H9 (cell line): ENCODE measurements around the gene NECAP2. TPM values are rescaled to one million over a fixed set of nuclear protein-coding genes. Genes with fewer than 3 reads are reported as not detected.

Source experiments
- DNase-seq: peaks from one replicate; pipeline ENCODE4 v3.0.0-alpha.2; 2017
- H2AFZ ChIP-seq: one replicate; pipeline ENCODE4 v1.6.1; 2013; ENCODE audit warnings: mild to moderate bottlenecking, low read length, control low read depth, moderate library complexity
- H2AK5ac ChIP-seq: 2 replicates; pipeline ENCODE4 v1.6.1; 2013; ENCODE audit warnings: low read length, control low read depth, mixed read lengths; ENCODE audit not compliant: insufficient read length
- H2BK120ac ChIP-seq: one replicate; pipeline ENCODE4 v1.6.1; 2013; ENCODE audit warnings: low read depth, mild to moderate bottlenecking, low read length, control low read depth, inconsistent platforms; ENCODE audit not compliant: poor library complexity, severe bottlenecking
- H2BK12ac ChIP-seq: 2 replicates; pipeline ENCODE4 v1.6.1; 2013; ENCODE audit warnings: low read length, control low read depth, mixed read lengths, low read depth; ENCODE audit not compliant: insufficient read length
- H2BK15ac ChIP-seq: 2 replicates; pipeline ENCODE4 v1.6.1; 2013; ENCODE audit warnings: low read depth, low read length, control low read depth
- H2BK20ac ChIP-seq: one replicate; pipeline ENCODE4 v1.6.1; 2013; ENCODE audit warnings: low read depth, mild to moderate bottlenecking, low read length, control low read depth, inconsistent platforms; ENCODE audit not compliant: poor library complexity, severe bottlenecking
- H2BK5ac ChIP-seq: 2 replicates; pipeline ENCODE4 v1.6.1; 2013; ENCODE audit warnings: low read length, control low read depth, mixed read lengths; ENCODE audit not compliant: insufficient read length
- H3K14ac ChIP-seq: 2 replicates; pipeline ENCODE4 v1.6.1; 2013; ENCODE audit warnings: low read length, control low read depth; ENCODE audit not compliant: insufficient read depth
- H3K18ac ChIP-seq: 2 replicates; pipeline ENCODE4 v1.6.1; 2013; ENCODE audit warnings: low read depth, mild to moderate bottlenecking, mixed read lengths, low read length, control low read depth; ENCODE audit not compliant: insufficient read length
- H3K23ac ChIP-seq: 2 replicates; pipeline ENCODE4 v1.6.1; 2013; ENCODE audit warnings: low read length, control low read depth, mixed read lengths, low read depth; ENCODE audit not compliant: insufficient read length
- H3K23me2 ChIP-seq: 2 replicates; pipeline ENCODE4 v1.6.1; 2013; ENCODE audit warnings: low read depth, mild to moderate bottlenecking, mixed read lengths, low read length, control low read depth; ENCODE audit not compliant: insufficient read length, poor library complexity, severe bottlenecking
- H3K27ac ChIP-seq: 2 replicates; pipeline ENCODE4 v1.5.1; 2013; ENCODE audit warnings: low read length, control low read depth, mixed read lengths, low read depth; ENCODE audit not compliant: insufficient read length
- H3K27me3 ChIP-seq: 2 replicates; pipeline ENCODE4 v1.6.1; 2013; ENCODE audit warnings: low read length, control low read depth, inconsistent platforms; ENCODE audit not compliant: insufficient read depth
- H3K4ac ChIP-seq: 2 replicates; pipeline ENCODE4 v1.6.1; 2013; ENCODE audit warnings: low read depth, mild to moderate bottlenecking, control low read depth, inconsistent platforms, low read length, moderate library complexity
- H3K4me1 ChIP-seq: 2 replicates; pipeline ENCODE4 v1.6.1; 2013; ENCODE audit warnings: low read length, control low read depth, inconsistent platforms; ENCODE audit not compliant: insufficient read depth
- H3K4me2 ChIP-seq: 2 replicates; pipeline ENCODE4 v1.6.1; 2013; ENCODE audit warnings: low read length, control low read depth, mixed read lengths; ENCODE audit not compliant: insufficient read length, insufficient read depth
- H3K56ac ChIP-seq: 2 replicates; pipeline ENCODE4 v1.6.1; 2013; ENCODE audit warnings: low read depth, mild to moderate bottlenecking, mixed read lengths, low read length, control low read depth; ENCODE audit not compliant: insufficient read length
- H3K79me1 ChIP-seq: 2 replicates; pipeline ENCODE4 v1.6.1; 2013; ENCODE audit warnings: low read depth, mild to moderate bottlenecking, moderate library complexity, low read length, control low read depth, inconsistent platforms; ENCODE audit not compliant: insufficient read depth, poor library complexity, severe bottlenecking
- H3K79me2 ChIP-seq: 2 replicates; pipeline ENCODE4 v1.6.1; 2013; ENCODE audit warnings: low read length, control low read depth, inconsistent platforms; ENCODE audit not compliant: insufficient read depth
- H3K9ac ChIP-seq: 2 replicates; pipeline ENCODE4 v1.6.1; 2013; ENCODE audit warnings: low read length, control low read depth, mixed read lengths; ENCODE audit not compliant: insufficient read length; ENCODE audit errors: extremely low read depth
- H3K9me3 ChIP-seq: one replicate; pipeline ENCODE4 v1.6.1; 2013; ENCODE audit warnings: low read depth, low read length, inconsistent platforms; ENCODE audit not compliant: control insufficient read depth
- H3T11ph ChIP-seq: one replicate; pipeline ENCODE4 v1.6.1; 2013; ENCODE audit warnings: mild to moderate bottlenecking, low read length, control low read depth, inconsistent platforms
- H4K20me1 ChIP-seq: one replicate; pipeline ENCODE4 v1.6.1; 2013; ENCODE audit not compliant: control insufficient read depth, insufficient read length, insufficient read depth
- H4K5ac ChIP-seq: 2 replicates; pipeline ENCODE4 v1.6.1; 2013; ENCODE audit warnings: low read depth, mild to moderate bottlenecking, mixed read lengths, low read length, control low read depth; ENCODE audit not compliant: insufficient read length
- H4K8ac ChIP-seq: replicated peaks from 2 replicates; pipeline ENCODE4 v1.6.1; 2013; ENCODE audit warnings: low read length, control low read depth, mixed read lengths, low read depth; ENCODE audit not compliant: insufficient read length
- H4K91ac ChIP-seq: 2 replicates; pipeline ENCODE4 v1.6.1; 2013; ENCODE audit warnings: low read depth, mild to moderate bottlenecking, moderate library complexity, mixed read lengths, low read length, control low read depth; ENCODE audit not compliant: insufficient read length
- H3K27ac Mint-ChIP-seq, 3 experiments: 2 replicates in 2 of 3; 3 replicates in 1 of 3; pipeline ENCODE4 v1.8.0; 2020 to 2021; ENCODE audit warnings: mixed read lengths in 3 of 3, mild to moderate bottlenecking in 1 of 3, moderate library complexity in 1 of 3
- H3K27me3 Mint-ChIP-seq: 2 replicates; pipeline ENCODE4 v1.8.0; 2021; ENCODE audit warnings: low read depth, mild to moderate bottlenecking, moderate library complexity, mixed read lengths
- H3K36me3 Mint-ChIP-seq, 3 experiments: 2 replicates in 2 of 3; 3 replicates in 1 of 3; pipeline ENCODE4 v1.8.0; 2020 to 2021; ENCODE audit warnings: low read depth in 3 of 3, mixed read lengths in 3 of 3; ENCODE audit not compliant: insufficient read depth in 1 of 3
- H3K4me1 Mint-ChIP-seq, 2 experiments: 2 replicates each; pipeline ENCODE4 v1.8.0; 2020; ENCODE audit warnings: mixed read lengths in 2 of 2
- H3K4me3 Mint-ChIP-seq, 2 experiments: 2 replicates in 1 of 2; 3 replicates in 1 of 2; pipeline ENCODE4 v1.8.0; 2020 to 2021; ENCODE audit warnings: mild to moderate bottlenecking in 2 of 2, mixed read lengths in 2 of 2, moderate library complexity in 1 of 2
- H3K9me3 Mint-ChIP-seq, 2 experiments: 2 replicates in 1 of 2; 3 replicates in 1 of 2; pipeline ENCODE4 v1.8.0; 2020; ENCODE audit warnings: mild to moderate bottlenecking in 2 of 2, mixed read lengths in 2 of 2, moderate library complexity in 1 of 2
- CTCF ChIP-seq: fragments of 200-600 bp; sonication (generic); conservative IDR thresholded peaks from 3 replicates; pipeline ENCODE4 v1.8.0; 2021; ENCODE audit warnings: antibody characterized with exemption, mild to moderate bottlenecking
- WGBS: extraction: QIAGEN DNeasy Blood & Tissue Kit; methylation state at CpG from one replicate; pipeline ENCODE4 v1.1.7; 2013; ENCODE audit warnings: missing lambda C conversion rate, low lambda C conversion rate, mixed read lengths; ENCODE audit not compliant: insufficient read length; ENCODE audit errors: extremely low coverage; 5-methylcytosine and 5-hydroxymethylcytosine counted together
- total RNA-seq: library from RNA; stranded (reverse); gene quantifications from 2 replicates; pipeline ENCODE4 v1.2.1, GENCODE V29; 2021

NECAP2 gene
- total RNA-seq, 1 experiment from 2014 or later, result 33.2 TPM

- H3K14ac ChIP-seq, result no peak overlapping the region
- Mint-ChIP-seq H3K4me1 (peaks cover 13% of the 10 kb centered on the region in 2 experiments), H3K27me3 (peaks cover 9% of the 10 kb centered on the region; the same call in 1 of the 2 replicates), H3K36me3 (no peaks in the 10 kb centered on the region), H3K27ac (no peak overlapping the region), H3K4me3 (no peak overlapping the region; a peak in 1 of 5 replicates), H3K9me3 (no peaks in the 10 kb centered on the region)
- no peak overlapping the region for H3K18ac ChIP-seq
- H2BK15ac ChIP-seq, result no peak overlapping the region
- no peak overlapping the region for H2BK20ac ChIP-seq
- H4K91ac ChIP-seq, result no peak overlapping the region
- H3K23ac ChIP-seq, result no peak overlapping the region
- no peak overlapping the region for H3K4me2 ChIP-seq
- no peak overlapping the region for H2AFZ ChIP-seq
- H3T11ph ChIP-seq, result no peak overlapping the region
- H4K5ac ChIP-seq, result no peak overlapping the region
- no peaks in the 10 kb centered on the region for H3K79me1 ChIP-seq
- no CpG with 5 or more reads among the region's 7 CpGs for WGBS
- H3K27ac ChIP-seq, result no peak overlapping the region
- H4K20me1 ChIP-seq, result no peaks in the 10 kb centered on the region
- no peak overlapping the region for H2BK5ac ChIP-seq
- no peak for TF ChIP-seq CTCF
- H4K8ac ChIP-seq, result no peak overlapping the region
- DNase-seq, result no peak
- no peaks in the 10 kb centered on the region for H3K23me2 ChIP-seq
- no peaks in the 10 kb centered on the region; the same call in 1 of the 2 replicates for H3K27me3 ChIP-seq
- H2BK12ac ChIP-seq, result no peak overlapping the region
- H2AK5ac ChIP-seq, result no peak overlapping the region
- H3K4ac ChIP-seq, result no peak overlapping the region
- no peak overlapping the region for H3K56ac ChIP-seq
- H3K9me3 ChIP-seq, result no peaks in the 10 kb centered on the region
- no peak overlapping the region for H3K9ac ChIP-seq
- H2BK120ac ChIP-seq, result no peak overlapping the region
- H3K4me1 ChIP-seq, result peaks cover 3% of the 10 kb centered on the region; the same call in 1 of the 2 replicates
- H3K79me2 ChIP-seq, result no peaks in the 10 kb centered on the region
These were observed 19.3 kb upstream of the NECAP2 start for GRCh38 chr1:16421201-16421600.
